ENCODE results near the gene ARRB2. TPM values are rescaled to one million over a fixed set of nuclear protein-coding genes. Genes with fewer than 3 reads are reported as not detected.

ARRB2 gene
- total RNA-seq, 1 donor from 2014 or later = 13.7 TPM

DNA sequence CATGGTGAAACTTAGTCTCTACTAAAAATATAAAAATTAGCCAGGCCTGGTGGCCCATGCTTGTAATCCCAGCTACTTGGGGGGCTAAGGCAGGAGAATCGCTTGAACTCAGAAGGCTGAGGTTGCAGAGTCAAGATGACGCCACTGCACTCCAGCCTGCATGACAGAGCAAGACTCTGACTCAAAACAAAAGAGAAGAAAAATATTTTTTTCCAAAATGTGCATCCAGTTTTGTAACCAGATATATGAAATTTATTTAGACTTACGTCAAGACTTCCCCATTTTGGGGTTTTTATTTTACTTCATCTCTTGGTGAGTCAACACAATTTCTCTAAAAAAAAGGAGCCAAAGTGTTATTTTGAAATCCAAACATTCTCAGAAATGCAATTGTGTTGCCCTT, 55.8 kb downstream of the ARRB2 start:
- ATAC-seq = no peak

DNA sequence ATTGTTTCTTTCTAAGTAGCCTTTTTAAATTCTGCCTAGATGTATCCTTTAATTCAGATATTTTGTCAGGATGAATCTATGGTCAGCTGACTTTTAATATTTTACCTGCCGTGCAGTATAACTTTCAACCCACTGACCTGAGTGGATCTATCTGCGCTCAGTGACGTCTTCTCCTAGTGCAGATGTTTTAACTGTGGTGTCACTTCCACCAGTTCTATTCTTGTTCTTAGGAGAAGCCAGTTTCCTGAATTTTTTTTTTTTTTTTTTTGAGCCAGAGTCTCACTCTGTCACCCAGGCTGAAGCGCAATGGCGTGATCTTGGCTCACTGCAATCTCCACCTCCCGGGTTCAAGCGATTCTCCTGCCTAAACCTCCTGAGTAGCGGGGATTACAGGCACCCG, 56.3 kb downstream of the ARRB2 start:
- ATAC-seq = no peak

DNA sequence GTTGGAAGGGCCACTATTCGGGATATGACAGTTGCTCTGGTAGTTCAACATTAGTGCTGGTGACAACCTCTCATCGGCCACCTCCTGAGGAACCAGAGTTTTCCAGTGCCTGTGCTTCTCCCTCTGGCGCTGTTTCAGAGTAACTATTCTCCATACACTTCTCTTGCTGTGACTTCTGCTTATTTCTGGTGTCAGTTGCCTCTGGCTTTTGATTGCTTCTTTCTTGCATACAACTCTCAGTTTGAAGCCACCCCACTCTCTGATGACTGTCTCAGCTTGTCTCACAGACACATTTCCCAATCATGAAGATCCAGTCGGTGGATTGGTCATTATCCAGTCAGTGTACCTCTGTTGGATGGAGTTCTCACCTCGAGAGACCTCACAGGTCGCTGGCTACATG, 57.9 kb downstream of the ARRB2 start:
- no peak for ATAC-seq

DNA sequence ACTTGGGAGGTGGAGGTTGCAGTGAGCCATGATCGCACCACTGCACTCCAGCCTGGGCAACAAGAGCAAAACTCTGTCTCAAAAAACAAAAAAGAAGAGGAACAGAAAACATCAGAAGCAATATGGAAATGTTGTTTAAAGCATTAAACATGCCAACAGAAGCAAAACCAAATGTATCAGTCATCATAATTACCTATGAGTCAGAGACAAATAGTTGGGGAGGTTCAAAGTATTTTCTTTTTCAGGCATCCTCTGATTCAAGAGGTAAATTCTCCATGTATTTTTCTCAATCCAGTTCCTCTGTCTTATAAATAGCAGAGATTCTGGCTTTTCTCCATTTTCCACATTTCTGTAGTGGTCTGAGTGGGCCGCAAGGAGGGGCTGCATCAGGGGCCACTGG, 59.2 kb downstream of the ARRB2 start:
- ATAC-seq = no peak

Other genes starting within 250 kb of the ARRB2 start
- gene SPNS2, start 211.8 kb upstream of the ARRB2 start, total RNA-seq = 33.9 TPM
- gene MYBBP1A, start 155.2 kb upstream of the ARRB2 start, total RNA-seq = 42.9 TPM
- gene GGT6, start 150.1 kb upstream of the ARRB2 start, total RNA-seq = 41.6 TPM
- 0.56 TPM for gene SMTNL2, start 126.1 kb upstream of the ARRB2 start, total RNA-seq
- gene ALOX15, start 69.0 kb upstream of the ARRB2 start, total RNA-seq = 0.32 TPM
- gene PELP1, start 6.5 kb upstream of the ARRB2 start, total RNA-seq = 24.6 TPM
- 15.6 TPM for gene MED11, start 20.8 kb downstream of the ARRB2 start, total RNA-seq
- gene ZMYND15, start 29.2 kb downstream of the ARRB2 start, total RNA-seq = 0.36 TPM
- gene CXCL16, start 29.3 kb downstream of the ARRB2 start, total RNA-seq = 15.7 TPM
- gene TM4SF5, start 61.3 kb downstream of the ARRB2 start, total RNA-seq = not detected
- gene VMO1, start 75.7 kb downstream of the ARRB2 start, total RNA-seq = 2.3 TPM
- not detected for gene GLTPD2, start 78.3 kb downstream of the ARRB2 start, total RNA-seq
- 131 TPM for gene PSMB6, start 85.5 kb downstream of the ARRB2 start, total RNA-seq
- gene PLD2, start 96.5 kb downstream of the ARRB2 start, total RNA-seq = 117 TPM
- 124 TPM for gene MINK1, start 122.7 kb downstream of the ARRB2 start, total RNA-seq
- gene C17orf107, start 188.9 kb downstream of the ARRB2 start, total RNA-seq = 1.3 TPM
- 0.32 TPM for gene CHRNE, start 192.5 kb downstream of the ARRB2 start, total RNA-seq
- not detected for gene GP1BA, start 221.6 kb downstream of the ARRB2 start, total RNA-seq
- gene SLC25A11, start 229.4 kb downstream of the ARRB2 start, total RNA-seq = 42.4 TPM
- gene RNF167, start 229.6 kb downstream of the ARRB2 start, total RNA-seq = 79.2 TPM
- gene PFN1, start 237.9 kb downstream of the ARRB2 start, total RNA-seq = 455 TPM
- gene ENO3, start 240.5 kb downstream of the ARRB2 start, total RNA-seq = 1.5 TPM

All from esophagus mucosa (tissue), 1 donor.